Erythroblast (primary cell): ENCODE measurements around the gene MUC5B.
"Not testable (repeated sequence)": the region's sequence is repeated elsewhere in the genome, so short reads cannot be mapped to it uniquely, and the experiment has no call there.

Experiments
- GATA1 ChIP-seq: IDR thresholded peaks from 2 replicates; pipeline ENCODE4 v1.6.1; 2011; ENCODE audit warnings: low read depth, mild to moderate bottlenecking, control low read depth, low read length, moderate library complexity
- POLR2A ChIP-seq: IDR thresholded peaks from 2 replicates; pipeline ENCODE4 v1.6.1; 2011; ENCODE audit warnings: mild to moderate bottlenecking, low read length

DNA sequence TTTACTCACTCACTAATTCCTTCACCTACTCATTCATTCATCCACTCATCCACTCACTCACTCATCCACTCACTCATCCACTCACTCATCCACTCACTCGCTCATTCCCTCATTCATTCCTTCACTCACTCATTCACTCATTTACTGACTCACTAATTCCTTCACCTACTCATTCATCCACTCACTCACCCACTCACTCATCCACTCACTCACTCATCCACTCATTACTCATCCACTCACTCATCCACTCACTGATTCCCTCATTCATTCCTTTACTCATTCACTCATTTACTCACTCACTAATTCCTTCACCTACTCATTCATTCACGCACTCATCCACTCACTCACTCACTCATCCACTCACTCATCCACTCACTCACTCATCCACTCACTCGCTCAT is 49.5 kb upstream of the MUC5B start:
- not testable (repeated sequence) for TF ChIP-seq POLR2A, GATA1
